HEK293 (cell line): Measurements from ENCODE around the gene DSC2.

Experiments
- CTCF ChIA-PET: fragments of 350-600 bp; formaldehyde crosslinking; extraction: SDS; loops from one replicate; lab custom pipeline; 2021; ENCODE audit warnings: antibody characterized with exemption; lab: Yijun Ruan, JAX
- POLR2A ChIA-PET: fragments of 300-600 bp; formaldehyde crosslinking; extraction: SDS; loops from one replicate; lab custom pipeline; 2020; ENCODE audit warnings: antibody characterized with exemption, inconsistent platforms; lab: Yijun Ruan, JAX
- H3K27ac ChIP-seq: fragments of 200-500 bp; sonication (Bioruptor generic); 2 replicates; pipeline ENCODE4 v1.5.1; 2014; ENCODE audit warnings: low read depth, low read length, control low read depth, inconsistent platforms; ENCODE audit errors: extremely low read depth
- H3K36me3 ChIP-seq, 2 experiments: fragments of 200-500 bp in 1 of 2; sonication (Bioruptor generic) in 1 of 2; 1 replicate in 1 of 2; 2 replicates in 1 of 2; pipeline ENCODE4 v1.5.1; 2014 to 2017; ENCODE audit warnings: inconsistent platforms in 2 of 2, low read length in 2 of 2; ENCODE audit not compliant: control insufficient read depth in 2 of 2, insufficient read depth in 1 of 2
- H3K4me1 ChIP-seq: fragments of 200-500 bp; sonication (Bioruptor generic); 2 replicates; pipeline ENCODE4 v1.5.1; 2014; ENCODE audit warnings: mild to moderate bottlenecking, low read length, inconsistent platforms; ENCODE audit not compliant: control insufficient read depth, insufficient read depth
- H3K4me3 ChIP-seq: 2 replicates; pipeline ENCODE4 v1.5.1; 2011; ENCODE audit warnings: low read depth, mild to moderate bottlenecking, control low read depth, low read length, moderate library complexity
- H3K9me3 ChIP-seq: fragments of 200-500 bp; sonication (Bioruptor generic); 2 replicates; pipeline ENCODE4 v1.5.1; 2014; ENCODE audit warnings: low read depth, low read length, inconsistent platforms; ENCODE audit not compliant: control insufficient read depth, insufficient read depth
- ATF2 ChIP-seq: fragments of 450-650 bp; formaldehyde crosslinking; IDR thresholded peaks from 2 replicates; pipeline ENCODE4 v1.5.1; 2016; ENCODE audit warnings: missing biosample characterization, missing genetic modification characterization, low read depth
- BCL11B ChIP-seq: fragments of 450-650 bp; formaldehyde crosslinking; IDR thresholded peaks from 2 replicates; pipeline ENCODE4 v1.5.1; 2016; ENCODE audit warnings: low read depth, missing biosample characterization, missing genetic modification characterization
- GLI4 ChIP-seq: fragments of 450-650 bp; formaldehyde crosslinking; IDR thresholded peaks from 2 replicates; pipeline ENCODE4 v1.5.1; 2016; ENCODE audit warnings: missing biosample characterization, missing genetic modification characterization
- KLF16 ChIP-seq: fragments of 450-650 bp; formaldehyde crosslinking; IDR thresholded peaks from 2 replicates; pipeline ENCODE4 v1.5.1; 2017; ENCODE audit warnings: missing biosample characterization, missing genetic modification characterization
- KLF7 ChIP-seq: fragments of 450-650 bp; formaldehyde crosslinking; IDR thresholded peaks from 2 replicates; pipeline ENCODE4 v1.5.1; 2016; ENCODE audit warnings: missing biosample characterization, missing genetic modification characterization, borderline replicate concordance
- RBAK ChIP-seq: fragments of 450-650 bp; formaldehyde crosslinking; IDR thresholded peaks from 2 replicates; pipeline ENCODE4 v1.5.1; 2016; ENCODE audit warnings: missing biosample characterization, missing genetic modification characterization
- SP3 ChIP-seq: fragments of 450-650 bp; formaldehyde crosslinking; IDR thresholded peaks from 2 replicates; pipeline ENCODE4 v1.5.1; 2016; ENCODE audit warnings: missing biosample characterization, missing genetic modification characterization
- ZBTB20 ChIP-seq: fragments of 450-650 bp; formaldehyde crosslinking; IDR thresholded peaks from 2 replicates; pipeline ENCODE4 v1.5.1; 2016; ENCODE audit warnings: missing biosample characterization, missing genetic modification characterization
- ZBTB26 ChIP-seq: fragments of 450-650 bp; formaldehyde crosslinking; optimal IDR thresholded peaks from 2 replicates; pipeline ENCODE3; 2016; ENCODE audit warnings: missing biosample characterization, mild to moderate bottlenecking, missing genetic modification characterization
- ZFP41 ChIP-seq: fragments of 450-650 bp; formaldehyde crosslinking; IDR thresholded peaks from 2 replicates; pipeline ENCODE4 v1.5.1; 2016; ENCODE audit warnings: missing biosample characterization, missing genetic modification characterization, borderline replicate concordance
- ZIC2 ChIP-seq: fragments of 450-650 bp; formaldehyde crosslinking; IDR thresholded peaks from 2 replicates; pipeline ENCODE4 v1.5.1; 2016; ENCODE audit warnings: missing biosample characterization, missing genetic modification characterization
- ZNF132 ChIP-seq: fragments of 450-650 bp; formaldehyde crosslinking; IDR thresholded peaks from 2 replicates; pipeline ENCODE4 v1.5.1; 2017; ENCODE audit warnings: missing biosample characterization, missing genetic modification characterization, borderline replicate concordance
- ZNF133 ChIP-seq: fragments of 450-650 bp; formaldehyde crosslinking; IDR thresholded peaks from 2 replicates; pipeline ENCODE4 v1.5.1; 2016; ENCODE audit warnings: missing biosample characterization, missing genetic modification characterization
- ZNF140 ChIP-seq: fragments of 450-650 bp; formaldehyde crosslinking; IDR thresholded peaks from 2 replicates; pipeline ENCODE4 v1.5.1; 2016; ENCODE audit warnings: missing biosample characterization, missing genetic modification characterization
- ZNF280C ChIP-seq: fragments of 450-650 bp; formaldehyde crosslinking; IDR thresholded peaks from 2 replicates; pipeline ENCODE4 v1.5.1; 2016; ENCODE audit warnings: missing biosample characterization, missing genetic modification characterization
- ZNF366 ChIP-seq: fragments of 450-650 bp; formaldehyde crosslinking; conservative IDR thresholded peaks from 2 replicates; pipeline ENCODE4 v1.5.1; 2016; ENCODE audit warnings: missing biosample characterization, missing genetic modification characterization
- ZNF416 ChIP-seq: fragments of 450-650 bp; formaldehyde crosslinking; IDR thresholded peaks from 2 replicates; pipeline ENCODE4 v1.5.1; 2016; ENCODE audit warnings: missing biosample characterization, missing genetic modification characterization
- ZNF518A ChIP-seq: fragments of 450-650 bp; formaldehyde crosslinking; conservative IDR thresholded peaks from 2 replicates; pipeline ENCODE4 v1.5.1; 2016; ENCODE audit warnings: low read depth, missing biosample characterization, missing genetic modification characterization
- ZNF580 ChIP-seq: fragments of 450-650 bp; formaldehyde crosslinking; IDR thresholded peaks from 2 replicates; pipeline ENCODE4 v1.5.1; 2016; ENCODE audit warnings: missing biosample characterization, missing genetic modification characterization
- ZNF692 ChIP-seq: fragments of 450-650 bp; formaldehyde crosslinking; IDR thresholded peaks from 2 replicates; pipeline ENCODE4 v1.5.1; 2016; ENCODE audit warnings: missing biosample characterization, missing genetic modification characterization
- ZNF701 ChIP-seq: fragments of 450-650 bp; formaldehyde crosslinking; IDR thresholded peaks from 2 replicates; pipeline ENCODE4 v1.5.1; 2016; ENCODE audit warnings: missing biosample characterization, missing genetic modification characterization
- ZNF843 ChIP-seq: fragments of 450-650 bp; formaldehyde crosslinking; IDR thresholded peaks from 2 replicates; pipeline ENCODE4 v1.5.1; 2016; ENCODE audit warnings: missing biosample characterization, missing genetic modification characterization
- ZSCAN23 ChIP-seq: fragments of 450-650 bp; formaldehyde crosslinking; IDR thresholded peaks from 2 replicates; pipeline ENCODE4 v1.5.1; 2016; ENCODE audit warnings: missing biosample characterization, missing genetic modification characterization
- ZSCAN4 ChIP-seq: fragments of 450-650 bp; formaldehyde crosslinking; IDR thresholded peaks from 2 replicates; pipeline ENCODE4 v1.5.1; 2017; ENCODE audit warnings: missing biosample characterization, missing genetic modification characterization

Gene DSC2

GRCh38 chr18:31103423-31103822 is 1.2 kb upstream of the DSC2 start:
- POLR2A ChIA-PET: interaction anchor here (2.6 kb wide), 1 partner anchor 61 kb away, joined by 9 read pairs; the partner anchor contains the start of gene DSC3
- Histone ChIP-seq H3K27ac (no peak overlapping the region), H3K36me3 (no peaks in the 10 kb centered on the region)
- no peak for TF ChIP-seq GLI4 (tag by site-specific recombination)
- TF ChIP-seq ZNF692 (tag by site-specific recombination): no peak
- TF ChIP-seq ZIC2 (tag by site-specific recombination): no peak
- TF ChIP-seq BCL11B (tag by site-specific recombination): no peak
- TF ChIP-seq ZNF133 (tag by site-specific recombination): no peak
- TF ChIP-seq ZNF843 (tag by site-specific recombination): no peak
- no peak for TF ChIP-seq ZNF140 (tag by site-specific recombination)
- TF ChIP-seq ZNF416 (tag by site-specific recombination): no peak
- 0 out of 2 replicates have a peak, but pooled peaks have one; percentile 29 for TF ChIP-seq ZNF518A (tag by site-specific recombination)
- TF ChIP-seq ZSCAN4 (tag by site-specific recombination): no peak
- no peak for TF ChIP-seq ZBTB26 (tag by site-specific recombination)
- TF ChIP-seq ZNF132 (tag by site-specific recombination): no peak
- 0 out of 2 replicates have a peak, but pooled peaks have one; percentile 22 for TF ChIP-seq SP3
- peak; percentile 94 for TF ChIP-seq ATF2 (tag by site-specific recombination)
- TF ChIP-seq ZFP41: no peak
- no peak for TF ChIP-seq ZNF580 (tag by site-specific recombination)
- TF ChIP-seq ZSCAN23: no peak
- no peak for TF ChIP-seq ZBTB20
- peak; percentile 27; the same call in 1 of the 2 replicates for TF ChIP-seq ZNF366 (tag by site-specific recombination)
- TF ChIP-seq RBAK (tag by site-specific recombination): no peak
- TF ChIP-seq KLF16 (tag by site-specific recombination): no peak
- no peak for TF ChIP-seq KLF7 (tag by site-specific recombination)
- TF ChIP-seq ZNF280C (tag by site-specific recombination): no peak
- no peak for TF ChIP-seq ZNF701 (tag by site-specific recombination)

More at GRCh38 chr18:31103423-31103822, 1.2 kb upstream of the DSC2 start:
- Histone ChIP-seq H3K4me3 (no peak overlapping the region), H3K4me1 (peaks cover 6% of the 10 kb centered on the region), H3K9me3 (no peaks in the 10 kb centered on the region)
- CTCF ChIA-PET: interaction anchor here (1.0 to 1.1 kb wide), 2 partner anchors 10 to 165 kb away, joined by 3 read pairs; no protein-coding TSS in a partner anchor
